Measurements from ENCODE around the gene GPR3. TPM values are rescaled to one million over a fixed set of nuclear protein-coding genes. Genes with fewer than 3 reads are reported as not detected.

The GPR3 gene
- total and polyA plus RNA-seq, 2 of the 8 experiments (the other 6 are each of a cell fraction or from before 2014, with no cell fraction given): 9.9 to 26.5 TPM

GRCh38 chr1:27394282-27394658, 1.8 kb downstream of the GPR3 start (continued):
- TF ChIP-seq CHD7 (IDR thresholded peaks at IDR 0.05; ENCODE audit: insufficient replicate concordance, low read length): no peak
- TF ChIP-seq EP300 (IDR thresholded peaks at IDR 0.05; ENCODE audit: borderline replicate concordance in 1 of 2, low read depth in 2 of 2, low read length in 2 of 2): no peak
- no peak for TF ChIP-seq CHD1 (IDR thresholded peaks at IDR 0.05; ENCODE audit: low read depth, low read length)
- no peak for TF ChIP-seq CEBPB (IDR thresholded peaks at IDR 0.05; ENCODE audit: low read depth, low read length)
- TF ChIP-seq ZNF274 (IDR thresholded peaks at IDR 0.05; ENCODE audit: borderline replicate concordance, extremely low read depth, low read length): no peak
- TF ChIP-seq POLR2AphosphoS5 (IDR thresholded peaks at IDR 0.05; ENCODE audit: low read depth, low read length): no peak
- no peak for TF ChIP-seq CTCF (IDR thresholded peaks at IDR 0.05; ENCODE audit: control extremely low read depth in 1 of 3, insufficient read depth in 1 of 3, low read depth in 1 of 3, low read length in 3 of 3)
- no peak for TF ChIP-seq KDM5A (IDR thresholded peaks at IDR 0.05; ENCODE audit: low read length)
- no peak for TF ChIP-seq E2F6 (IDR thresholded peaks at IDR 0.05)

Data from H1 (cell line).